Vagina (tissue), 2 donors: ENCODE measurements around the gene MVK. TPM values are rescaled to one million over a fixed set of nuclear protein-coding genes. Genes with fewer than 3 reads are reported as not detected.

Source experiments
- DNase-seq, 2 donors: peaks; one replicate each; pipeline ENCODE4 v3.0.0-alpha.2; 2017; ENCODE audit errors: extremely low spot score in 2 of 2
- H3K27ac ChIP-seq: fragments of 200-600 bp; sonication (generic); one replicate; pipeline ENCODE4 v1.5.1; 2019
- H3K27me3 ChIP-seq: fragments of 200-600 bp; sonication (generic); one replicate; pipeline ENCODE4 v1.5.1; 2019
- H3K36me3 ChIP-seq, 2 donors: fragments of 200-600 bp; sonication (generic); one replicate each; pipeline ENCODE4 v1.5.1; 2017 to 2019
- H3K4me1 ChIP-seq: fragments of 200-600 bp; sonication (generic); one replicate; pipeline ENCODE4 v1.5.1; 2019
- H3K4me3 ChIP-seq, 2 donors: fragments of 200-600 bp; sonication (generic); 1 replicate in 1 of 2; 2 replicates in 1 of 2; pipeline ENCODE4 v1.5.1; 2016 to 2019
- H3K9me3 ChIP-seq: fragments of 200-600 bp; sonication (generic); one replicate; pipeline ENCODE4 v1.5.1; 2019
- CTCF ChIP-seq, 3 experiments: fragments of 450-650 bp in 2 of 3; fragments of 200-600 bp in 1 of 3; sonication (generic) in 1 of 3; IDR thresholded peaks; one replicate each; pipeline ENCODE4 v1.5.1; 2017 to 2019; ENCODE audit warnings: antibody characterized with exemption in 3 of 3, mild to moderate bottlenecking in 2 of 3, moderate library complexity in 2 of 3
- POLR2A ChIP-seq, 2 donors: fragments of 450-650 bp; IDR thresholded peaks; one replicate each; pipeline ENCODE4 v1.6.1; 2017; ENCODE audit warnings: antibody characterized with exemption in 2 of 2, mild to moderate bottlenecking in 2 of 2, moderate library complexity in 2 of 2
- POLR2AphosphoS5 ChIP-seq, 2 donors: sonication (generic); formaldehyde crosslinking; IDR thresholded peaks; one replicate each; pipeline ENCODE4 v1.9.0; 2017; ENCODE audit warnings: antibody characterized with exemption in 2 of 2, mild to moderate bottlenecking in 2 of 2, low read depth in 1 of 2; ENCODE audit not compliant: insufficient read depth in 1 of 2
- intact Hi-C: fragments of 100-400 bp; cut with DNase I; formaldehyde crosslinking; loops from one replicate; pipeline ENCODE4 v1.15.1; 2023
- total RNA-seq: library from RNA; depleted of rRNA; stranded (reverse); fragments of >200 nt; gene quantifications from one replicate; pipeline ENCODE4 v1.2.3, GENCODE V29; 2016

MVK gene
- total RNA-seq, 1 donor from 2014 or later, result 24.1 TPM

GRCh38 chr12:109529691-109530640 lies 43.6 kb upstream of the MVK start:
- DNase-seq, result no peak
- Histone ChIP-seq H3K27ac (no peak overlapping the region), H3K36me3 (peaks cover 0 to 76% of the 10 kb centered on the region in 2 donors), H3K4me1 (no peaks in the 10 kb centered on the region), H3K4me3 (no peak overlapping the region), H3K9me3 (no peaks in the 10 kb centered on the region), H3K27me3 (no peaks in the 10 kb centered on the region)
- TF ChIP-seq POLR2A (IDR thresholded peaks at IDR 0.05) (no peak), POLR2AphosphoS5 (IDR thresholded peaks at IDR 0.05; ENCODE audit: insufficient read depth in 1 of 2, low read depth in 1 of 2) (no peak), CTCF (IDR thresholded peaks at IDR 0.05) (no peak)
- intact Hi-C loops, result loop anchor here (10.0 kb wide), 1 partner anchor 245 kb away; no protein-coding TSS in a partner anchor

- Histone ChIP-seq H3K9me3 (no peaks in the 10 kb centered on the region), H3K36me3 (peaks cover 0 to 76% of the 10 kb centered on the region in 2 donors), H3K4me3 (no peak overlapping the region), H3K27me3 (no peaks in the 10 kb centered on the region), H3K27ac (no peak overlapping the region), H3K4me1 (no peaks in the 10 kb centered on the region)
- TF ChIP-seq POLR2A (IDR thresholded peaks at IDR 0.05) (no peak), POLR2AphosphoS5 (IDR thresholded peaks at IDR 0.05; ENCODE audit: insufficient read depth in 1 of 2, low read depth in 1 of 2) (no peak), CTCF (IDR thresholded peaks at IDR 0.05) (no peak)
- intact Hi-C loops, result no loop called here
- no peak for DNase-seq
These were observed 42.2 kb upstream of the MVK start for GRCh38 chr12:109531411-109531810.

GRCh38 chr12:109532721-109533486 lies 40.7 kb upstream of the MVK start:
- TF ChIP-seq CTCF (IDR thresholded peaks at IDR 0.05) (no peak), POLR2A (IDR thresholded peaks at IDR 0.05) (no peak), POLR2AphosphoS5 (IDR thresholded peaks at IDR 0.05; ENCODE audit: insufficient read depth in 1 of 2, low read depth in 1 of 2) (no peak)
- no peaks in the 10 kb centered on the region for H3K4me1 ChIP-seq
- no peak for DNase-seq
- peaks cover 0 to 63% of the 10 kb centered on the region in 2 donors for H3K36me3 ChIP-seq
- H3K27me3 ChIP-seq, result no peaks in the 10 kb centered on the region
- no peak overlapping the region for H3K4me3 ChIP-seq
- H3K9me3 ChIP-seq, result no peaks in the 10 kb centered on the region
- intact Hi-C loops, result no loop called here
- no peak overlapping the region for H3K27ac ChIP-seq

- no peak for DNase-seq
- intact Hi-C loops, result no loop called here
- TF ChIP-seq POLR2A (IDR thresholded peaks at IDR 0.05) (no peak), CTCF (IDR thresholded peaks at IDR 0.05) (no peak), POLR2AphosphoS5 (IDR thresholded peaks at IDR 0.05; ENCODE audit: insufficient read depth in 1 of 2, low read depth in 1 of 2) (no peak)
- Histone ChIP-seq H3K4me1 (no peaks in the 10 kb centered on the region), H3K27ac (no peak overlapping the region), H3K4me3 (no peak overlapping the region), H3K36me3 (peaks cover 0 to 58% of the 10 kb centered on the region in 2 donors), H3K27me3 (no peaks in the 10 kb centered on the region), H3K9me3 (no peaks in the 10 kb centered on the region)
These were observed 40.2 kb upstream of the MVK start for GRCh38 chr12:109533487-109533740.
